Measurements from ENCODE around the gene NDUFA11. TPM values are rescaled to one million over a fixed set of nuclear protein-coding genes. Genes with fewer than 3 reads are reported as not detected.

Gene NDUFA11
- total and polyA plus RNA-seq, 2 of the 13 experiments (the other 11 are each of a cell fraction or from before 2014, with no cell fraction given): 286 to 378 TPM

- TF ChIP-seq MYPOP (CRISPR knock-in tag; IDR thresholded peaks at IDR 0.05) (no peak), ZBTB20 (CRISPR knock-in tag; IDR thresholded peaks at IDR 0.05; ENCODE audit: borderline replicate concordance, low read depth) (no peak), ZNF33B (CRISPR knock-in tag; IDR thresholded peaks at IDR 0.05) (no peak), ZNF264 (CRISPR knock-in tag; IDR thresholded peaks at IDR 0.05) (no peak), FOXP4 (CRISPR knock-in tag; IDR thresholded peaks at IDR 0.05) (peak; percentile 10; the same call in 1 of the 2 replicates), PCBP2 (optimal IDR thresholded peaks at IDR 0.05; ENCODE audit: low read depth, low read length, poor library complexity, severe bottlenecking) (no peak), ZNF296 (CRISPR knock-in tag; conservative IDR thresholded peaks at IDR 0.05) (no peak), NPAS2 (CRISPR knock-in tag; IDR thresholded peaks at IDR 0.05; ENCODE audit: borderline replicate concordance) (no peak), ZNF780A (CRISPR knock-in tag; IDR thresholded peaks at IDR 0.05) (no peak), THAP7 (CRISPR knock-in tag; IDR thresholded peaks at IDR 0.05) (no peak), ZNF816 (CRISPR knock-in tag; IDR thresholded peaks at IDR 0.05; ENCODE audit: borderline replicate concordance) (no peak), BORCS8-MEF2B (CRISPR knock-in tag; IDR thresholded peaks at IDR 0.05) (peak; percentile 64; the same call in 1 of the 2 replicates), FOSL2 (CRISPR knock-in tag; IDR thresholded peaks at IDR 0.05) (peak; percentile 15; the same call in 1 of the 2 replicates), ZNF121 (CRISPR knock-in tag; IDR thresholded peaks at IDR 0.05) (peak; percentile 58; the same call in 1 of the 2 replicates), ZNF484 (CRISPR knock-in tag; IDR thresholded peaks at IDR 0.05; ENCODE audit: borderline replicate concordance, low read depth) (no peak), IRF9 (CRISPR knock-in tag; IDR thresholded peaks at IDR 0.05; ENCODE audit: borderline replicate concordance) (no peak), ZC3H13 (CRISPR knock-in tag; IDR thresholded peaks at IDR 0.05) (peak; percentile 42; the same call in 1 of the 2 replicates), YEATS2 (CRISPR knock-in tag; IDR thresholded peaks at IDR 0.05; ENCODE audit: borderline replicate concordance) (no peak), HNF4A (CRISPR knock-in tag; IDR thresholded peaks at IDR 0.05) (peak; percentile 82), PRDM15 (CRISPR knock-in tag; IDR thresholded peaks at IDR 0.05) (peak; percentile 67; the same call in 1 of the 2 replicates), ZNF768 (CRISPR knock-in tag; IDR thresholded peaks at IDR 0.05) (peak; percentile 71; the same call in 1 of the 2 replicates)
These were observed 5.3 kb upstream of the NDUFA11 start (continued) for GRCh38 chr19:5908773-5909442.
